Neural crest cell (in vitro differentiated cells): ENCODE results near the gene TRPM3. TPM values are rescaled to one million over a fixed set of nuclear protein-coding genes. Genes with fewer than 3 reads are reported as not detected.

Experiments used
- DNase-seq: peaks from one replicate; pipeline ENCODE4 v3.0.0; 2021; ENCODE audit warnings: low read depth, mixed read lengths, low spot score
- H3K27ac Mint-ChIP-seq: one replicate; pipeline ENCODE4 v1.8.0; 2021; ENCODE audit warnings: mild to moderate bottlenecking, mixed read lengths; ENCODE audit not compliant: unreplicated experiment
- H3K27me3 Mint-ChIP-seq: 2 replicates; pipeline ENCODE4 v1.8.0; 2021; ENCODE audit warnings: low read depth, mild to moderate bottlenecking, mixed read lengths
- H3K36me3 Mint-ChIP-seq: 2 replicates; pipeline ENCODE4 v1.8.0; 2021; ENCODE audit warnings: low read depth, mild to moderate bottlenecking, mixed read lengths
- H3K4me1 Mint-ChIP-seq: 2 replicates; pipeline ENCODE4 v1.8.0; 2021; ENCODE audit warnings: mixed read lengths
- H3K4me3 Mint-ChIP-seq: one replicate; pipeline ENCODE4 v1.8.0; 2021; ENCODE audit warnings: mild to moderate bottlenecking, mixed read lengths
- H3K9me3 Mint-ChIP-seq: 2 replicates; pipeline ENCODE4 v1.8.0; 2021; ENCODE audit warnings: mixed read lengths
- CTCF ChIP-seq: fragments of 200-600 bp; sonication (generic); conservative IDR thresholded peaks from 2 replicates; pipeline ENCODE4 v1.5.0; 2021; ENCODE audit warnings: antibody characterized with exemption, mild to moderate bottlenecking
- total RNA-seq: library from RNA; stranded (reverse); gene quantifications from 2 replicates; pipeline ENCODE4 v1.2.1, GENCODE V29; 2021

TRPM3 gene
- total RNA-seq, 1 donor from 2014 or later: 1.4 TPM

- H3K36me3 Mint-ChIP-seq: no peaks in the 10 kb centered on the region
- no peaks in the 10 kb centered on the region for H3K27me3 Mint-ChIP-seq
- H3K9me3 Mint-ChIP-seq: no peaks in the 10 kb centered on the region
- no peak for DNase-seq
- H3K27ac Mint-ChIP-seq: peak overlapping the region; percentile 65
- no peak overlapping the region for H3K4me3 Mint-ChIP-seq
- TF ChIP-seq CTCF: no peak
- peaks cover 12% of the 10 kb centered on the region for H3K4me1 Mint-ChIP-seq
These were observed 7.4 kb upstream of the TRPM3 start for GRCh38 chr9:71128796-71129195.

- peaks cover 8% of the 10 kb centered on the region for H3K27me3 Mint-ChIP-seq
- TF ChIP-seq CTCF: no peak
- H3K4me3 Mint-ChIP-seq: no peak overlapping the region
- no peak for DNase-seq
- peaks cover 26% of the 10 kb centered on the region for H3K4me1 Mint-ChIP-seq
- no peaks in the 10 kb centered on the region for H3K36me3 Mint-ChIP-seq
- no peak overlapping the region for H3K27ac Mint-ChIP-seq
- H3K9me3 Mint-ChIP-seq: no peaks in the 10 kb centered on the region
These were observed 5.9 kb upstream of the TRPM3 start for GRCh38 chr9:71127301-71127700.

GRCh38 chr9:71122421-71122820, 1.0 kb upstream of the TRPM3 start:
- Mint-ChIP-seq H3K4me3 (peak overlapping the region; percentile 87), H3K36me3 (no peaks in the 10 kb centered on the region), H3K27me3 (peaks cover 37% of the 10 kb centered on the region), H3K27ac (no peak overlapping the region), H3K4me1 (peaks cover 50% of the 10 kb centered on the region), H3K9me3 (no peaks in the 10 kb centered on the region)
- DNase-seq: no peak
- no peak for TF ChIP-seq CTCF

GRCh38 chr9:71122022-71122275, 528 bp upstream of the TRPM3 start:
- H3K4me1 Mint-ChIP-seq: peaks cover 50% of the 10 kb centered on the region
- H3K9me3 Mint-ChIP-seq: no peaks in the 10 kb centered on the region
- H3K4me3 Mint-ChIP-seq: peak overlapping the region; percentile 87
- H3K27ac Mint-ChIP-seq: no peak overlapping the region
- no peak for DNase-seq
- H3K27me3 Mint-ChIP-seq: peaks cover 37% of the 10 kb centered on the region
- H3K36me3 Mint-ChIP-seq: no peaks in the 10 kb centered on the region
- no peak for TF ChIP-seq CTCF

- peaks cover 37% of the 10 kb centered on the region for H3K27me3 Mint-ChIP-seq
- no peaks in the 10 kb centered on the region for H3K9me3 Mint-ChIP-seq
- H3K36me3 Mint-ChIP-seq: no peaks in the 10 kb centered on the region
- no peak overlapping the region for H3K27ac Mint-ChIP-seq
- no peak for TF ChIP-seq CTCF
- peaks cover 50% of the 10 kb centered on the region for H3K4me1 Mint-ChIP-seq
- peak overlapping the region; percentile 87 for H3K4me3 Mint-ChIP-seq
- DNase-seq: no peak
These were observed 747 bp downstream of the TRPM3 start for GRCh38 chr9:71120501-71121247.

GRCh38 chr9:71119746-71120145, 1.7 kb downstream of the TRPM3 start:
- no peak for TF ChIP-seq CTCF
- Mint-ChIP-seq H3K9me3 (no peaks in the 10 kb centered on the region), H3K4me1 (peaks cover 47% of the 10 kb centered on the region), H3K36me3 (no peaks in the 10 kb centered on the region), H3K27me3 (peaks cover 37% of the 10 kb centered on the region), H3K4me3 (peak overlapping the region; percentile 63), H3K27ac (no peak overlapping the region)
- no peak for DNase-seq
